ENCODE results near the gene GALNT13.

DNA sequence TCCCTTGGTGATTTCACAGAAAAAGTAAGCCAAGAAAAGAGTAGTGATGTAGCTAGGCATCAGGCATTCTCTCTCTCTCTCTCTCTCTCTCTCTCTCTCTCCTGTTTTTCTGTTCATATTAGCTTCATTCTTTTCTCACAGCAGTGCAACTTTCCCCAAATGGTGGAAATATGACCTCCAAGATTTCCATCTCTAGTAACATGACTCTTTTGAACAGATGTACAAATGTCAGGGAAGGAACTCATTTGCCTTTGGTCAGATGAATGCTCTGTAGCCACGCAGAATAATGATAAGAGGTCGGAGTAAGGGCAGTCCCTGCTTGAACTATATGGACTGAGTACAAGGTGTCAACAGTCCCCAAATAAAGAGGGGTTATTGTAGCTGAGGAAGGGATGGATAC is 316.2 kb downstream of the GALNT13 start:
- TF ChIP-seq SP1 (IDR thresholded peaks at IDR 0.05) (no peak), RAD21 (IDR thresholded peaks at IDR 0.05) (no peak), HNF4A (conservative IDR thresholded peaks at IDR 0.05) (no peak), EGR1 (IDR thresholded peaks at IDR 0.05; ENCODE audit: low read depth in 2 of 2) (no peak), FOXA1 (IDR thresholded peaks at IDR 0.05) (no peak), GABPA (IDR thresholded peaks at IDR 0.05 in 1 of 2, conservative IDR thresholded peaks at IDR 0.05 in 1 of 2) (no peak), JUND (IDR thresholded peaks at IDR 0.05) (no peak), TAF1 (conservative IDR thresholded peaks at IDR 0.05) (no peak), YY1 (IDR thresholded peaks at IDR 0.05) (no peak)
- TF ChIP-seq, protein P1, sequence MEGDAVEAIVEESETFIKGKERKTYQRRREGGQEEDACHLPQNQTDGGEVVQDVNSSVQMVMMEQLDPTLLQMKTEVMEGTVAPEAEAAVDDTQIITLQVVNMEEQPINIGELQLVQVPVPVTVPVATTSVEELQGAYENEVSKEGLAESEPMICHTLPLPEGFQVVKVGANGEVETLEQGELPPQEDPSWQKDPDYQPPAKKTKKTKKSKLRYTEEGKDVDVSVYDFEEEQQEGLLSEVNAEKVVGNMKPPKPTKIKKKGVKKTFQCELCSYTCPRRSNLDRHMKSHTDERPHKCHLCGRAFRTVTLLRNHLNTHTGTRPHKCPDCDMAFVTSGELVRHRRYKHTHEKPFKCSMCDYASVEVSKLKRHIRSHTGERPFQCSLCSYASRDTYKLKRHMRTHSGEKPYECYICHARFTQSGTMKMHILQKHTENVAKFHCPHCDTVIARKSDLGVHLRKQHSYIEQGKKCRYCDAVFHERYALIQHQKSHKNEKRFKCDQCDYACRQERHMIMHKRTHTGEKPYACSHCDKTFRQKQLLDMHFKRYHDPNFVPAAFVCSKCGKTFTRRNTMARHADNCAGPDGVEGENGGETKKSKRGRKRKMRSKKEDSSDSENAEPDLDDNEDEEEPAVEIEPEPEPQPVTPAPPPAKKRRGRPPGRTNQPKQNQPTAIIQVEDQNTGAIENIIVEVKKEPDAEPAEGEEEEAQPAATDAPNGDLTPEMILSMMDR (IDR thresholded peaks at IDR 0.05; ENCODE audit: low read depth, low read length, missing input control): no peak
- TF ChIP-seq, protein P2, sequence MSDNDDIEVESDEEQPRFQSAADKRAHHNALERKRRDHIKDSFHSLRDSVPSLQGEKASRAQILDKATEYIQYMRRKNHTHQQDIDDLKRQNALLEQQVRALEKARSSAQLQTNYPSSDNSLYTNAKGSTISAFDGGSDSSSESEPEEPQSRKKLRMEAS (IDR thresholded peaks at IDR 0.05): no peak
- TF ChIP-seq, protein P3, sequence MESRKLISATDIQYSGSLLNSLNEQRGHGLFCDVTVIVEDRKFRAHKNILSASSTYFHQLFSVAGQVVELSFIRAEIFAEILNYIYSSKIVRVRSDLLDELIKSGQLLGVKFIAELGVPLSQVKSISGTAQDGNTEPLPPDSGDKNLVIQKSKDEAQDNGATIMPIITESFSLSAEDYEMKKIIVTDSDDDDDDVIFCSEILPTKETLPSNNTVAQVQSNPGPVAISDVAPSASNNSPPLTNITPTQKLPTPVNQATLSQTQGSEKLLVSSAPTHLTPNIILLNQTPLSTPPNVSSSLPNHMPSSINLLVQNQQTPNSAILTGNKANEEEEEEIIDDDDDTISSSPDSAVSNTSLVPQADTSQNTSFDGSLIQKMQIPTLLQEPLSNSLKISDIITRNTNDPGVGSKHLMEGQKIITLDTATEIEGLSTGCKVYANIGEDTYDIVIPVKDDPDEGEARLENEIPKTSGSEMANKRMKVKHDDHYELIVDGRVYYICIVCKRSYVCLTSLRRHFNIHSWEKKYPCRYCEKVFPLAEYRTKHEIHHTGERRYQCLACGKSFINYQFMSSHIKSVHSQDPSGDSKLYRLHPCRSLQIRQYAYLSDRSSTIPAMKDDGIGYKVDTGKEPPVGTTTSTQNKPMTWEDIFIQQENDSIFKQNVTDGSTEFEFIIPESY (IDR thresholded peaks at IDR 0.05): no peak
- TF ChIP-seq, protein P4, sequence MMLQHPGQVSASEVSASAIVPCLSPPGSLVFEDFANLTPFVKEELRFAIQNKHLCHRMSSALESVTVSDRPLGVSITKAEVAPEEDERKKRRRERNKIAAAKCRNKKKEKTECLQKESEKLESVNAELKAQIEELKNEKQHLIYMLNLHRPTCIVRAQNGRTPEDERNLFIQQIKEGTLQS (IDR thresholded peaks at IDR 0.05): no peak

Measured in liver (tissue), 3 donors.